Small intestine (tissue), 7 donors: ENCODE results near the gene OR1A1. TPM values are rescaled to one million over a fixed set of nuclear protein-coding genes. Genes with fewer than 3 reads are reported as not detected.

ENCODE experiments used
- DNase-seq, 2 donors: peaks; one replicate each; pipeline versions ENCODE4 v3.0.0 to v3.0.0-alpha.2; 2013
- FAIRE-seq: peaks from 2 replicates; lab custom pipeline; 2012; peaks lifted over from hg19 to GRCh38; lab: Jason Lieb, UNC
- H3K27ac ChIP-seq, 3 donors: one replicate each; pipeline ENCODE4 v1.5.1; 2013; ENCODE audit warnings: low read length in 2 of 3, mild to moderate bottlenecking in 2 of 3, control low read depth in 1 of 3, inconsistent platforms in 1 of 3, low read depth in 1 of 3, moderate library complexity in 1 of 3
- H3K27me3 ChIP-seq, 3 donors: one replicate each; pipeline ENCODE4 v1.6.1; 2013; ENCODE audit warnings: low read length in 3 of 3, inconsistent platforms in 1 of 3; ENCODE audit not compliant: control insufficient read depth in 3 of 3, insufficient read depth in 3 of 3
- H3K36me3 ChIP-seq, 3 donors: one replicate each; pipeline ENCODE4 v1.6.1; 2013; ENCODE audit warnings: low read length in 3 of 3, inconsistent platforms in 1 of 3, low read depth in 1 of 3, mild to moderate bottlenecking in 1 of 3, moderate library complexity in 1 of 3; ENCODE audit not compliant: control insufficient read depth in 3 of 3, insufficient read depth in 2 of 3
- H3K4me1 ChIP-seq, 3 donors: one replicate each; pipeline ENCODE4 v1.6.1; 2013; ENCODE audit warnings: low read length in 2 of 3, inconsistent platforms in 1 of 3, low read depth in 1 of 3, mild to moderate bottlenecking in 1 of 3, moderate library complexity in 1 of 3; ENCODE audit not compliant: control insufficient read depth in 3 of 3, insufficient read depth in 2 of 3
- H3K4me3 ChIP-seq, 3 donors: one replicate each; pipeline ENCODE4 v1.5.1; 2013; ENCODE audit warnings: low read length in 3 of 3, control low read depth in 1 of 3, inconsistent platforms in 1 of 3, low read depth in 1 of 3, mild to moderate bottlenecking in 1 of 3, moderate library complexity in 1 of 3
- H3K9me3 ChIP-seq, 2 donors: one replicate each; pipeline ENCODE4 v1.6.1; 2013; ENCODE audit warnings: low read depth in 1 of 2, low read length in 1 of 2; ENCODE audit not compliant: control insufficient read depth in 2 of 2, insufficient read depth in 1 of 2
- WGBS, 3 donors: extraction: QIAGEN DNeasy Blood & Tissue Kit; methylation state at CpG; one replicate each; pipeline ENCODE4 v1.1.7; 2013; 5-methylcytosine and 5-hydroxymethylcytosine counted together
- polyA plus RNA-seq, 4 donors: library from polyadenylated mRNA; stranded (reverse) in 3 of 4; unstranded in 1 of 4; fragments of 200-250 nt in 3 of 4; fragments of 120-200 nt in 1 of 4; gene quantifications; one replicate each; pipeline versions ENCODE4 v1.2.1 to v1.2.3, GENCODE V29; 2013
- donor health status: healthy with polysubstance abuse.
- donor health status: control.
- donor health status: control.
- donor health status: Bipolar disorder and iron deficiency.
- donor health status: healthy.

The OR1A1 gene
- polyA plus RNA-seq, 4 donors = not detected

DNA sequence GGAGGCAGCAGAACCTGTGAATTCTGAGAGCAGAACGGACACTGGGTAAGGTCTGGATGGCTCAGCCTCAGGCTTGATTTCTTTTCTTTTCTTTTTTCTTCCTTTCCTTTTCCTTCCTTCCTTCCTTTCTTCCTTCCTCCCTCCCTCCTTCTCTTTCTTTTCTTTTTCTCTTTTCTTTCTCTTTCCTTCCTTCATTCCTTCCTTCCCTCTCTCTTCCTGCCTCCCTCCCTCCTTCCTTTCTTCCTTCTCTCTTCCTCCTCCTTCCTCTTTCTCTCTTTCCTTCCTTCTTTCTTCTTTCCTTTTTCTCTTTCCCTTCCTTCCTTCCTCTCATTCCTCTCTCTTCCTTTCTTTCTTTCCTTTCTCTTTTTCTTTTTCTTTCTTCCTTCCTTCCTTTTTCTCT lies 52.7 kb downstream of the OR1A1 start:
- no peak for FAIRE-seq
- no peak overlapping the region for H3K27ac ChIP-seq
- no peaks in the 10 kb centered on the region for H3K4me1 ChIP-seq
- no peaks in the 10 kb centered on the region for H3K9me3 ChIP-seq
- DNase-seq = no peak
- no peaks in the 10 kb centered on the region for H3K36me3 ChIP-seq
- 75 to 85% (median 80%) methylated on average over 1 of the region's 1 CpG for WGBS, 3 donors
- no peak overlapping the region for H3K4me3 ChIP-seq
- no peaks in the 10 kb centered on the region for H3K27me3 ChIP-seq

DNA sequence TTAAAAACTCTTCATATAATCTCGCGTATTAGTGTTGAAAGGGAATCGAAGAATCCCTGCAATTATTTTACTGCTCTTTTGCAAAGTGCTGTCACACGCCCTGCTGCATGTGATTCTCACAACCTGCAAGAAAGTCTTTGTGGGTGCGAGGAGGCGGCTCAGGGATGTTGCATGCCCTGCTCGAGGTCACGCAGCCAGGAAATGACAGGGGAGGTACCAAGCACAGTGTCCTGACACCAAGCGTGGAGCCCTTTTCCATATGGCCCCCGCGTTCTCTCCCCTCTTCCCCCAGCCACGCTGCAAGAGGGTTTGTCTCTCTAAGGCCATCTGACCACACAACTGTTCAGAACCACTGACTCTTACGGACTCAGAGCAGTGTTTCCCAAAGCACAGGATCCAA lies 53.1 kb downstream of the OR1A1 start:
- 73 to 84% (median 81%) methylated on average over 12 to 13 of the region's 13 CpGs for WGBS, 3 donors
- FAIRE-seq (no peak), DNase-seq (no peak)
- H3K9me3 ChIP-seq = no peaks in the 10 kb centered on the region
- H3K36me3 ChIP-seq = no peaks in the 10 kb centered on the region
- no peak overlapping the region for H3K27ac ChIP-seq
- no peaks in the 10 kb centered on the region for H3K4me1 ChIP-seq
- H3K4me3 ChIP-seq = no peak overlapping the region
- H3K27me3 ChIP-seq = no peaks in the 10 kb centered on the region

Other genes starting within 250 kb of the OR1A1 start
- under 1 TPM in 1 of 4 donors, not detected in 3; 0.81 TPM for gene OR1D5, start 144.1 kb upstream of the OR1A1 start, polyA plus RNA-seq
- not detected for gene OR1D2, start 103.2 kb upstream of the OR1A1 start, polyA plus RNA-seq
- not detected for gene OR1G1, start 80.1 kb upstream of the OR1A1 start, polyA plus RNA-seq
- not detected for gene OR1A2, start 10.1 kb upstream of the OR1A1 start, polyA plus RNA-seq
- not detected for gene OR3A1, start 90.7 kb downstream of the OR1A1 start, polyA plus RNA-seq
- gene OR3A2, start 178.6 kb downstream of the OR1A1 start, polyA plus RNA-seq = under 1 TPM in 1 of 4 donors, not detected in 3; 0.16 TPM
- not detected for gene OR1E1, start 190.7 kb downstream of the OR1A1 start, polyA plus RNA-seq
- gene OR3A3, start 203.7 kb downstream of the OR1A1 start, polyA plus RNA-seq = not detected
- not detected for gene OR1E2, start 226.2 kb downstream of the OR1A1 start, polyA plus RNA-seq